Measurements from ENCODE around the gene GRHPR.

DNA sequence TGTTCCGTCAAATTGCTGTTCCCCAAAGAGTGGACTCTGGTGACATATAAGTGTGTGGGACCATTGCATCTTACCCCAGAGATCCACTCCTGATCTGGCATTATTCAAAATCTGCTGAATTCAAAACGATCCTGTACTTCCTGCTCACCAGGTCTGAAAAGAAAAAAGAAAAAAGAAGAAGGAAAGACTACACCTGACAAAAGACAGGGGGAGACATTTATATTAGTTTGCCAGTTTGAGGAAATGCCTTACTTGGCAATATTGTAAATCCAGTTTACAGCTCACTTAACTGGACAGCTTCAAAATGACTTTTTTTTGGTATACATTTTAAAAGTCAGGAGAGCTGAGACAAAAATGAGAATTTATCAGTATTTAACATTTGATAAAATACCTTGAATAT is 15.0 kb upstream of the GRHPR start:
- TF ChIP-seq PAX5 (IDR thresholded peaks at IDR 0.05; ENCODE audit: insufficient read depth, low read length, severe bottlenecking) (no peak), POLR2A (IDR thresholded peaks at IDR 0.05; ENCODE audit: low read depth, low read length) (no peak; the same call in 1 of the 2 replicates), POLR2AphosphoS5 (IDR thresholded peaks at IDR 0.05; ENCODE audit: low read depth, low read length) (no peak), TAF1 (IDR thresholded peaks at IDR 0.05; ENCODE audit: low read depth, low read length) (no peak)

All from GM12891 (cell line).